Ecto neural progenitor cell (in vitro differentiated cells): Measurements from ENCODE around the gene FNIP2.
"Not testable (repeated sequence)": the region's sequence is repeated elsewhere in the genome, so short reads cannot be mapped to it uniquely, and the experiment has no call there.

Experiments used
- DNase-seq: peaks from one replicate; pipeline ENCODE4 v3.0.0-alpha.2; 2018; ENCODE audit warnings: low spot score

Gene FNIP2

DNA sequence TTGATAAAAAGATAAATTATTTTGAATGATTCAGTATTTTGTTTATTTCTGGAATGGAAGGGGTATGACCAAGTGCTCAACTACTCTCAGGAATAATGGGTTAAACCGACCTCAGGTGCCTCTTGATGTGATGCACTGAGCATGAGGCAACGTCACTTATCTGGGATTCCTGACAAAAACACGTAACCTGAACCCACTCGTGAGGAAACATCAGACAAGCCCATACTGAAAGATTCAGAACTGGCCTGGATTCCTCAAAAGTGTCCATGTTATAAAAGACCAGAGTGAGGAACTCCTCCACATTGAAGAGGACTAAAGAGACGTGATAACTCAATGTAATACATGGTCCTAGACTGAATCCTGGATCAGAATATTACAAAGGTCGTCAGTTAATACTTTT lies 144.0 kb downstream of the FNIP2 start:
- DNase-seq, result no peak

DNA sequence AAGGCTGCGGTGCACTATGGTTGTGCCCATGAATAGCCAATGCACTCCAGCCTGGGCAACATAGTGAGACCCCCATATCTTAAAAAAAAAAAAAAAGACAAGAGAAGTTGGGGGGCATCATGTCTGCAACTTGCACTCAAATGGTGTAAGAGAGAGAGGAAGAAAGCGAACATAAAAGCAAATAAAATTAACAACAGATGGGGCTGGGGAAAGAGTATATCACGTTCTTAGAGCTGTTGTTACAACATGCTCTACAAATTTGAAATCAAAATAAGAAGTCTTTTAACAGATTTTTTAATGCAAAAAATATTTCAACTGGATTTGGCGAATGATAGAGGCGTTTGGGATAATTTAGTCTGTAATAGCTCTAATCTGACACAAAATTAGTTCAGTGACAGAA lies 144.9 kb downstream of the FNIP2 start:
- no peak for DNase-seq

DNA sequence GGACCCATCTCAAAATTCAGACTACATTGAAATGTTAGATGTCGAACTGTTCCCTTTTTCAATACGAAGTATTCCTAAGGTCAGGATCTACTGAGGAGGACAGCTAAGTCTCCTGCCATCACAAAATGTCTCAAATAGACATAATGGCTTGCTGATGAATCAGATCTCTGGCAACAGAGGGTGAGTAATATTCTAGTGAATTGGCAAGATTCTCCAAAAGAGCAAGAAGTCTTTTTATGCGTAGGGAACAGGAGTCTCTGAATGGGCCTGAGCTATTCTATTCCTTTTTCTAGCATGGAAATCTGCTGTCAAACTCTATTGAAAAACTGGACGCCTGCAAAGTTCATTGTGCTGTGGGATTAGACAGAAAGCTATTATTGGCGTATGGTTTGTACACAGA lies 145.4 kb downstream of the FNIP2 start:
- no peak for DNase-seq

DNA sequence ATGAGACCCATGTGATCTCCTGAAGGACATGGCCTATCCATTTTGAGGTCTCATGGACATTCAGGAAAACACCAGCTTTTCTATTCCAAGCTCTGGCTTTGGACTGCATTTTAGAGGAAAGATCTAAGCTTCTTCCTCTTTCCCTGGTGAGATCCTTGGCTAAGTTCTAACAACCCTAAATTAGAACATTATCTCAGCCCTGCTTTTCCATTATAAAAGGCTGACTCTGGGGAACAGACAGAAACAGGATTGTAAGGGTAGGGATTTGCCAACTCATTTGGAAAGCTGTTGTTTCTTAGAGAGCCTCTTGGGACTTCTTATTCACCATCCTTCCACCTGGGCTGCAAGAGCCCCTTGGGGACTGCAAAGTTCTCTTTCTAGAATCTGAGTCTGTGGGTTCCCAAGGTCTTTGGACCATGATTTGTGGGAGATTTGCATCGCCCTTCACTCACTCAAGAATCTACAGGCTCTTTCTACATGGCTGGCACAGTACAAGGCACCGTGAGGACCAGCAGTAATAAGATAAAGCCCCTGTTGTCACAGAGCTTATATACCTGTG lies 146.9 kb downstream of the FNIP2 start:
- no peak for DNase-seq

DNA sequence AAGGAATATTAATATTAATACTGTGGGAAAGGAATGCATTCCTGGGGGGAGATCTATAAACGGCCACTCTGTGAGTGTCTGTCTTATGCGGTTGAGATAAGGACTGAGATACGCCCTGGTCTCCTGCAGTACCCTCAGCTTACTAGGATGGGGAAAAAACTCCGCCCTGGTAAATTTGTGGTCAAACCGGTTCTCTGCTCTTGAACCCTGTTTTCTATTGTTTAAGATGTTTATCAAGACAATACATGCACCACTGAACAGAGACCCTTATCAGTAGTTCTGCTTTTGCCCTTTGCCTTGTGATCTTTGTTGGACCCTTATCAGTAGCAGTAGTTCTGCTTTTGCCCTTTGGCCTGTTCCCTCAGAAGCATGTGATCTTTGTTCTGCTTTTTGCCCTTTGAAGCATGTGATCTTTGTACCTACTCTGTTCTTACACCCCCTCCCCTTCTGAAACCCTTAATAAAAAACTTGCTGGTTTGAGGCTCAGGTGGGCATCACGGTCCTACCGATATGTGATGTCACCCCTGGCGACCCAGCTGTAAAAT lies 151.7 kb downstream of the FNIP2 start:
- not testable (repeated sequence) for DNase-seq

DNA sequence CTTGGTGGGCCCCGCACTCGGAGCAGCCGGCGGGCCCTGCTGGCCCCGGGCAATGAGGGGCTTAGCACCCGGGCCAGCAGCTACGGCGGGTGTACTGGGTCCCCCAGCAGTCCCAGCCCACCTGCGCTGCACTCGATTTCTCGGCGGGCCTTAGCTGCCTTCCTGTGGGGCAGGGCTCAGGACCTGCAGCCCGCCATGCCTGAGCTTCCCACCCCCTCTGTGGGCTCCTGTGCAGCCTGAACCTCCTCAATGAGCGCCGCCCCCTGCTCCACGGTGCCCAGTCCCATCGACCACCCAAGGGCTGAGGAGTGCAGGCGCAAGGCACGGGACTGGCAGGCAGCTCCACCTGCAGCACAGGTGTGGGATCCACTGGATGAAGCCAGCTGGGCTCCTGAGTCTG lies 158.9 kb downstream of the FNIP2 start:
- not testable (repeated sequence) for DNase-seq

DNA sequence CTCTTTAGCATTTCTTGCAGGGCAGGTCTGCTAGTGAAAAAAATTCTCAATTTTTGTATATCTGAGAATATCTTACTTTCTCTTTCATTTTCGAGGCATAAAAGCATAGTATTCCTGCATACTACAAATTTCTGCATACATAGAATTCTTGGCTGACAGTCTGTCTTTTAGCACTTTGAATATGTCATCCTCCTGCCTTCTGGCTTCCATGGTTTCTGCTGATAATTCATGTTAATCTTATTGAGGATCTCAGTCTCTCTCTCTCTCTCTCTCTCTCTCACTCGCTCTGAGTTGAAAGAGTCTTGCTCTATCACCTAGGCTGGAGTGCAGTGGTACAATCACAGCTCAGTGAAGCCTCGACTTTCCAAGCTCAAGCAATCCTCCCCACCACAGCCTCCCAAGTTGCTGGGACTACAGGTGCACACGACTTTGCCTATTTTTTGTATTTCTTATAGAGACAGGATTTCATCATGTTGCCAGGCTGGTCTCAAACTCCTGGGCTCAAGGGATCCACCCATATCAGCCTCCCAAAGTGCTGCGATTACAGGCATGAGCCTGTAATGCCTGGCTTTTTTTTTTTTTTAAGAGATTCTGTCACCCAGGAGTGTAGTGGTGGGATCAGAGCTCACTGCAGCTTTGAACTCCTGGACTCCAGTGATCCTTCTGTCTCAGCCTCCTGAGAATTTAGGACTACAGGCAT lies 161.3 kb downstream of the FNIP2 start:
- no peak for DNase-seq

DNA sequence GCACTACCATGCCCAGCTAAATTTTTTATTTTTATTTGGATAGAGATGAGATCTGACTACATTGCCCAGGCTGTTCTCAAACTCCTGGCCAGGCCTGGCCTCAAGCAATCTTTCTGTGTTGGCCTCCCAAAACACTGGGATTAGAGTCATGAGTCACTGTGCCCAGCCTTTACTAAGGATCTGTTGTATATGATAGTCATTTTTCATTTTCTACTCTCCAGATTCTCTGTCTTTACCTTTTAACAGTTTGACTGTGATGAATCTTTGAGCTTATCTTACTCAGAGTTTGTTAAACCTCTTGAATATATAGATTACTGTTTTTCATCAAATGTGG lies 161.8 kb downstream of the FNIP2 start:
- no peak for DNase-seq

DNA sequence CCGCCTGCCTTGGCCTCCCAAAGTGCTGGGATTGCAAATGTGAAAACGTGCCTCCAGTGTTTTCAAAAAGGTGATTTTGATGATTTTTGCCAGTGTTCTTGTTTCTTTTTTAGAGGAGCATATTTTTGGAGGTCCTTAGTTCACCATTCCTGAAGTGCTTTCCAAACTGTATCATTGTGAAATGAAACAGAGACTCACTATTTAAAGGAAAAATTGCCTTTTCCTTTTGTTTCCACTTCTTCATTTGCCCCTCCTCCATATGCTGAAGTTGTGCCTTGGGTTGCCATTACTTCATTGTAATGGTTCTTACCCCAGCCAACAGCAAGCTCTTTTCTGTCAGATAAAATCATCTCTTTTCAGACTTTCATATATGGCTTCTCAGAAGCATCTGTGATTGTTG lies 164.4 kb downstream of the FNIP2 start:
- DNase-seq, result no peak

DNA sequence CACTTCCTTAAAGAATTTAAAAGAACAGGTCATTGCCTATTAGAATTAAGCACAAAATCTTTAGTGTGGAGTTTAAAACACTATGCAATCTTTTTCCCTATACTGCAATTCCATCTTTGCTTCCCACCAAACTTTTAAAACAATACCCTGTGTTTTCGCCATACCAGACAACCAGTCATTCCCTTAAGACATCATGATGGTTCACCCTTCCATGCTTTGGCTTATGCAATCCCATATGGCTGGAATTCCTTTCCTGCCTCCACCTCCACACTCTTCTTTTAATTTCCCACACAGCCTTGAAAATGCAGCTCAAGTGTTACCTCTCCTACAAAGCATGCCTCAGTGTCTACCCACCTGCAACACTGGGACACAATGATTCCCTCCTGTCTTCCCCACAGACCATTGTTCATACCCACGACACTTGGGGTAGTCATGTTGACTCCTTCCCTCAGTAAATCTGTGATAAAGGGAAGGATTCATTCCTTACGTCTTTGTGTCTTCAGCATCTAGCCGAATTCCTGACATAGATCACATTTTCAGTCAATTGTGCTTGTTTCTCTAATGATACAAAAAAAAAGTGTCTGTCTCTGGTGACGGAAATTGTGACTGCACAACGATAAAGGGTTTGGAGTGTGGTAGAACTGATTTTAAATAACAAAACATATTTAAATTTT lies 166.3 kb downstream of the FNIP2 start:
- no peak for DNase-seq

DNA sequence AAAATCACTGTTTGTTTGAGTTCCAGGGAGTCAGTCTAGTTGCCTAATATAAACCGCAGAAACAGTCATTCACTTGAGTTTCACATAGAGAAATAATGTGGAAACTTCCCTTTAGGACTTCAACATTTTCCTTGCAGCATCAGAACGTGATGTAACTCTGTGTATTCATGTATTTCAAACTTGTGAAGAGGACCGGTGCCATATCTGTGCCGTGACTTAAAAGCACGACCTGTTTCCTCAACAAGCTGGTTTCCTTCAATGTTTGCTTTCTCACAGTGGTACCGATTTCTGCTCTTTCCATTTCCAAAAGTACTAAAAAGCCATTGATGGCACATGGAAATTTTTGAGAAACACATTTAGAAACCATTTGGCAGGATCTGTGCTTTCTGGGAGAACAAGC lies 167.4 kb downstream of the FNIP2 start:
- no peak for DNase-seq

DNA sequence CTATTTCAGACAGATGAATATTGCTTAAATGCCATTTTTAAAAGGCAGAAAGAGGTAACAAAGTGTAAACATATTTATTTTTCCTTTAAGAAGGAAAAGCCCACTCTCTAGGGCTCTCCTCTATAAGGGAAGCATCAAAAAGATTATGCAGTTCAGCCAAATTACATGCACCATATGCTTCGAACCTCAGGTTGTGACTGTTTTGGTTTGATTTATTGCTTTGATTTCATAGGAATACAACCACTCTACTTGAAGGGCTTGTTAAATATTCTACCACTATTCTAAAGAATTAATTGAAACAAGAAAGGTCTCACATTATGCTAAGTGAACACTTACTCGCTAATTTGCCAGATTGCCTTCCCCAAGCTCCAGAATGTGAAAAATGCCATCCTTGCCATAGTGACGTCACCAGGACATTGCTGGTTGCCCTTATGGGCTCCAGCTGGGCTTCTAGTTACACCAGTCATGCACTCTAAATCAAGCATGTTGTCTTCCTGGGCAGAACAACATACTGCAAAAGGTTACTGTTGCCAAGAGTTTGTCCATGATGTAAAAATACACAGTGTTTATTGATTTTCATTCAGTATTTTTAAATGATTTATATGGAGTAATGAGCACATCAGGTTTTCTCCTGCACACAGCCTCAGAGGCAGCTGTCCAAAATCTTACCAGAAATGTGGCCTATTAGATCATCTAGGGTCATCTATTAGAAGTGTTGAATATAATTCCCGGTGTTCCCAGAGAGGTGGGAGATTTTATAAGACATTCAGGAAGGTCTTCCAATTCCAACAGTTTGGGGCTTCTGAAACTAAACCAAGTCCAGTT lies 169.6 kb downstream of the FNIP2 start:
- no peak for DNase-seq

DNA sequence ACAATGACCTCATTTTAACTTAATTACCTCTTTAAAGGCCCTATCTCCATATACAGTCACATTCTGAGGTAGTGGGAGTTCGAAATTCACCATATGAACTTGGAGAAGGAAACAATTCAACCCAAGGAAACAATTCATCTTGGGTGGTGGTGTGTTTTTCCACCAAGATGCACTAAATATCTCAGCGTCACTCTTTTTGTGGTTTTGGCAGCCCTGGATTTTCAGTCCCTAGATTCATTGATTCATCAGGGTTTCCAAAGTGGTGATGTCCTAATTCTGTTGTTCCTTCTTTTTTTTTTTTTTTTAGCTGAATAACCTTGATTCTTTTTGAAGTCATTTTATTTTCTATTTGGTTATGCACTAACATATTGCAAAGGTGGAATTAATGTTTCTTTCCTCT lies 171.4 kb downstream of the FNIP2 start:
- no peak for DNase-seq

DNA sequence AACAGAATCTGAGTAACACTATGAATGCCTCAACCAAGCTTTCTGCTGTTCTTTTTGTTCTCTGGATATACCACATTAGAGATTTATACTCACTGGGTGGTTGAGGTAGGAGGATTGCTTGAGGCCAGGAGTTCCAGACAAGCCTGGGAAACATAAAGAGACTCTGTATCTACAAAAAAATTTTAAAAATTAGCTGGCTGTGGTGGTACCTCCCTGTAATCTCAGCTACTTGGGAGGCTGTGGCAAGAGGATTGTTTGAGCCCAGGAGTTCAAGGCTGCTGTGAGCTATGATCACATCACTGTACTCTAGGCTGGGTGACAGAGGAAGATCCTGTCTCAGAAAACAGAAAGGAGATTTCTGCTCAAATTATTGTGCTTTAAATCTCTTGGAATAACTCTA lies 172.5 kb downstream of the FNIP2 start:
- no peak for DNase-seq

DNA sequence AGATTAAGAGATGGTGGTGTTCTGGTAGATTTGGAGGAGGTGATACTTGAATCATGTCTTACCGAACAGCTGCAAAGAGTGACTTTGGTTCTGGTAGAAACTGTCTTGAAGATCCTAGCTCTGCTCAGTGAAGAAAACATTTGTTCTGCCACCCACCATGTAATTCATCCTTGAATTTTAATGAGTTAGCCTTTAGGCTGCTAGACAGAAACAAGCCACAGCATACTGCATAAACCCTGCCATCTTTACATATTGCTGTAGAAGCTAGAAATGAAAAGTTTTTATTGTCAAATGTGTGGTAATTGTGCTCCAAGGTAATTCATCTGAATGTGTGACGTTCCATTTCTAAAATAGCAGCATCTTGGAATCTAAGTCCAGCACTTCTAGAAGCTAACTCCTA lies 173.1 kb downstream of the FNIP2 start:
- DNase-seq, result no peak

DNA sequence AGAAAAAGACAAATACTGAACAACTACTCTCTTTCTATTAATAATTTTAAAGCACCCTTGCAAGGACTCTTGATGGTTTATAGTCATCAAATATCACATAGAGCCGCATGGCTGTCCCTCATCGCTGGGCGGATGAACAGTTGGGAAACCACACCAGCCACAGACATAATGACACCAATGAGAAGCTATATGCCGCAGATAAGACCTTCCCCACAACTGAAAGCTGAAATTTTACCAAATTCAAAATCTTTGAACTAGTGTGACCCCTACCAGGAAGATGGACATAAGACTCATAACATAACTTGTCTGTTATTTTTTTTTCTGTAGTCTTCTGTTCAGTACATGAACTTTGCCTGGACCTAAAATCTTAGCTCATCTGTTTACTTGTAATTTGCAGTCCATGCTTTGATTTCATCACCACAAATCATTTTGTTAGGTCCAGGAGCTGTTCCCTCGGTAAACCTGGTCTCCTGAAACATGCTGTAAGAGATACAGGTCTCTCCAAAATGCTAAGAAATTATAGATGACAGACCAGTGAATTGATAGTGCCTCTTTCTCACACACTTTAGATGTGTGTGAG lies 176.8 kb downstream of the FNIP2 start:
- DNase-seq, result no peak

DNA sequence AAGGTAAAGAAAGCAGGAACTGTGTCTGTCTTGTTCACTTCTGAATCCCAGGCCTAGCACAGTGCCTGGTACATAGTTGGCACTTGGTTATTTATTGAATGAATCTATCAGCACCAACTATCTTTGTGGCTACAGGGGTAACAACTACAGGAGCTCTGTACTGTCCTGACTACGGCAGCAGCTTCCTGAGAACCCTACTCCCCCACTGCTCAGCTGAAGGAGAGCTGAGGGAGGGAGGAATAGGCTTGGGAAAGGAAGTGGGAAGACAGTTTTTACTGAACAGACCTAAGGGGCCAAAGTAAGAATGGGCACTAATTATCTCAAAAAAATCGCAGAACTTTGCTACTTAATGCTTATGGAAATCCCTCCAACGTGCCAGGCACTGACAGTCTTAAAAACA lies 178.0 kb downstream of the FNIP2 start:
- no peak for DNase-seq

DNA sequence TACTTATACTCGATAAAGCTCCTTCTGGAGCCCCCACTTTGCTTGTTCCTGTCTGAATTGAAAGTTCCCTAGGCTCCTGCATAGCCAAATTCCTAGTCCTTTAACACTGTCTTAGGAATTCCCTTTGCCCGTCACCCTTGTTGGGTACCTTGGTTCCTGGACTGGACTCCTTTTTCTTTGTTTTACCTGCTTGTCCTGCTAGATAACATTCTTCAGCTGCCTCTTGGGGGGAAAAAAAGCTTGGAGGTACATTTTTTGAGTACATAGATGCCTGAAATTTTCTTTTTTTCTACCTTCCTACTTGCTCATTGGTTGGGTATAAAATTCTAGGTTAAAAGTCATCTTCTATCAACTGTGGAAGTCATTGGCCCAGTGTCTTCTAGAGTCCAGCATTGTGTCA lies 179.2 kb downstream of the FNIP2 start:
- no peak for DNase-seq

DNA sequence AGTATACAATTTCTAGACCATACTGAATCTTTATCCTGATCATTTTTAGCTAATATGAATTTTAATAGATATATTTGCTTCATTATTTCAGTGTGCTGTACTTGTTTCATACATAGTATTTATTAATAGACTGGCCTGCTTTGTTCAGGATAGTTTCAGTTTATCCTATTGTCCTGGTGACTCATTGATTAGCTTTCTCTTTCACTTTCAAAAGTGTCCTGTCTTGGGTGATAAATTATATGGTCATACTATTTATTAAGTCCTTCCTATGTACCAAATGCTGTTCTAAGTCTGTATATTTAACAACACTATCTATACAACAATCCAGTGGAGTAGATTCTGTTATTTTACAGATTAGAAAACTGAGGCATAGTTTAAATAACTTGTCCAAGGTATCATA lies 180.3 kb downstream of the FNIP2 start:
- no peak for DNase-seq

DNA sequence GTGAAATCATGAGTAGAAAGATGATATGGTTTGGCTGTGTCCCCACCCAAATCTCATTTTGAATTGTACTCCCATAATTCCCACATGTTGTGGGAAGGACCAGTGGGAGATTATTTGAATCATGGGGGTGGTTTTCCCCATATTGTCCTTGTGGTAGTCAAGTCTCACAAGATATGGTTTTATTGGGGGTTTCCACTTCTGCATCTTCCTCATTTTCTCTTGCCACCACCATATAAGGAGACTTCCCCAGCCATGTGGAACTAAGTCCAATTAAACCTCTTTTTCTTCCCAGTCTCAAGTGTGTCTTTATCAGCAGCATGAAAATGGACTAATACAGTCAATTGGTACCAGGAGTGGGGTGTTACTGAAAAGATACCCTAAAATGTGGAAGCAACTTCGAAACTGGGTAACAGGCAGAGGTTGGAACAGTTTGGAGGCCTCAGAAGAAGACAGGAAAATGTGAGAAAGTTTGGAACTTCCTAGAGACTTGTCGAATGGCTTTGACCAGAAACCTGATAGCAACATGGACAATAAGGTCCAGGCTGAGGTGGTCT lies 183.5 kb downstream of the FNIP2 start:
- not testable (repeated sequence) for DNase-seq

DNA sequence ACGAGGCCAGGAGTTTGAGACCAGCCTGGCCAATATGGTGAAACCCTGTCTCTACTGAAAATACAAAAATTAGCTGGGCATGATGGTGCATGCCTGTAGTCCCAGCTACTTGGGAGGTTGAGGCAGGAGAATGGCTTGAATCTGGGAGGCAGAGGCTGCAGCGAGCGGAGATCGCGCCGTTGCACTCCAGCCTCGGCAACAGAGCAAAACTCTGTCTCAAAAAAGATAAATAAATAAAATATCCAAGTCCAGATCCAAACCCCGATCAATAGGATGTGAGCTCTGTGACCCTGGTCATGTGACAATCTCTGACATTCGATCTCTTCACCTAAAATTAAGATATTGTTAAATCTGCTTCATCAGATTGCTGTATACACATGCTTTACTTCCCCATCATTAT lies 187.5 kb downstream of the FNIP2 start:
- not testable (repeated sequence) for DNase-seq

DNA sequence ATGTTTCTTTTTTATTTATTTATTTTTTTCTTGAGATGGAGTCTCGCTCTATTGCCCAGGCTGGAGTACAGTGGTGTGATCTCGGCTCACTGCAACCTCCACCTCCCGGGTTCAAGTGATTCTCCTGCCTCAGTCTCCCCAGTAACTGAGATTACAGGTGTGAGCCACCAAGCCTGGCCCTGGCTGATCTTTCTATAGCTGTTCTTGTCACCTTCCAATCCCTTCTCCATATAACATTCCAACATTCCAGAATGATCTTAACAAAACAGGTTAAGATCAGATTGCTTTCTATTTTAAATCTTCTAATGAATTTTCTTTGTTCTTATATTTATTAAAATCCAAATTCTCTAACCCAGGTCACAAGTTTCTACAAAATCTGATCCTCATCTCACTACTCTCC lies 188.1 kb downstream of the FNIP2 start:
- not testable (repeated sequence) for DNase-seq
